OCI-LY3 (cell line): ENCODE results near the gene GAL3ST2.

Experiments
- H2AFZ ChIP-seq: fragments of 200-600, 300-600 bp; shearing (Covaris generic); 2 replicates; pipeline ENCODE4 v1.6.0; 2014; ENCODE audit warnings: antibody characterized with exemption, low read depth, low read length
- H3K27ac ChIP-seq: fragments of 200-600, 300-600 bp; sonication (generic); 2 replicates; pipeline ENCODE4 v1.5.1; 2014; ENCODE audit warnings: mild to moderate bottlenecking, low read length, moderate library complexity, mixed read lengths
- H3K27me3 ChIP-seq: fragments of 200-600, 300-600 bp; sonication (generic); 2 replicates; pipeline ENCODE4 v1.6.1; 2014; ENCODE audit warnings: low read depth, low read length, mixed read lengths
- H3K36me3 ChIP-seq: fragments of 200-600, 300-600 bp; sonication (generic); replicated peaks from 2 replicates; pipeline ENCODE3; 2014; ENCODE audit warnings: low read depth, low read length, mixed read lengths
- H3K4me1 ChIP-seq: fragments of 300-600, 200-600 bp; sonication (generic); 2 replicates; pipeline ENCODE4 v1.6.1; 2014; ENCODE audit warnings: low read length, mixed read lengths
- H3K4me2 ChIP-seq: fragments of 200-600, 300-600 bp; sonication (generic); 2 replicates; pipeline ENCODE4 v1.6.1; 2014; ENCODE audit warnings: low read length, mixed read lengths
- H3K4me3 ChIP-seq: fragments of 300-600, 200-600 bp; sonication (generic); 2 replicates; pipeline ENCODE4 v1.5.1; 2014; ENCODE audit warnings: antibody characterized with exemption, mild to moderate bottlenecking, low read length, moderate library complexity
- H3K79me2 ChIP-seq: fragments of 300-600, 200-600 bp; shearing (Covaris generic); 2 replicates; pipeline ENCODE4 v1.6.1; 2014; ENCODE audit warnings: mild to moderate bottlenecking, low read length, mixed read lengths
- H3K9ac ChIP-seq: fragments of 300-600, 200-600 bp; shearing (Covaris generic); 2 replicates; pipeline ENCODE4 v1.6.0; 2014; ENCODE audit warnings: mild to moderate bottlenecking, low read length, moderate library complexity
- H3K9me3 ChIP-seq: fragments of 200-600, 300-600 bp; shearing (Covaris generic); 2 replicates; pipeline ENCODE4 v1.6.1; 2014; ENCODE audit warnings: low read length, mixed read lengths; ENCODE audit not compliant: insufficient read depth
- H4K20me1 ChIP-seq: fragments of 200-600, 300-600 bp; sonication (generic); 2 replicates; pipeline ENCODE4 v1.6.1; 2016; ENCODE audit warnings: low read length, mixed read lengths; ENCODE audit not compliant: insufficient read depth
- EZH2phosphoT487 ChIP-seq: fragments of 200-600 bp; shearing (Covaris generic); IDR thresholded peaks from 2 replicates; pipeline ENCODE4 v1.6.1; 2018; ENCODE audit warnings: antibody characterized with exemption, mixed run types, low read depth
- TF ChIP-seq, protein P1 (sequence below): fragments of 200-600, 300-600 bp; sonication (generic); IDR thresholded peaks from 2 replicates; pipeline ENCODE4 v1.5.1; 2014; ENCODE audit warnings: antibody characterized with exemption, low read length, low read depth

The GAL3ST2 gene

DNA sequence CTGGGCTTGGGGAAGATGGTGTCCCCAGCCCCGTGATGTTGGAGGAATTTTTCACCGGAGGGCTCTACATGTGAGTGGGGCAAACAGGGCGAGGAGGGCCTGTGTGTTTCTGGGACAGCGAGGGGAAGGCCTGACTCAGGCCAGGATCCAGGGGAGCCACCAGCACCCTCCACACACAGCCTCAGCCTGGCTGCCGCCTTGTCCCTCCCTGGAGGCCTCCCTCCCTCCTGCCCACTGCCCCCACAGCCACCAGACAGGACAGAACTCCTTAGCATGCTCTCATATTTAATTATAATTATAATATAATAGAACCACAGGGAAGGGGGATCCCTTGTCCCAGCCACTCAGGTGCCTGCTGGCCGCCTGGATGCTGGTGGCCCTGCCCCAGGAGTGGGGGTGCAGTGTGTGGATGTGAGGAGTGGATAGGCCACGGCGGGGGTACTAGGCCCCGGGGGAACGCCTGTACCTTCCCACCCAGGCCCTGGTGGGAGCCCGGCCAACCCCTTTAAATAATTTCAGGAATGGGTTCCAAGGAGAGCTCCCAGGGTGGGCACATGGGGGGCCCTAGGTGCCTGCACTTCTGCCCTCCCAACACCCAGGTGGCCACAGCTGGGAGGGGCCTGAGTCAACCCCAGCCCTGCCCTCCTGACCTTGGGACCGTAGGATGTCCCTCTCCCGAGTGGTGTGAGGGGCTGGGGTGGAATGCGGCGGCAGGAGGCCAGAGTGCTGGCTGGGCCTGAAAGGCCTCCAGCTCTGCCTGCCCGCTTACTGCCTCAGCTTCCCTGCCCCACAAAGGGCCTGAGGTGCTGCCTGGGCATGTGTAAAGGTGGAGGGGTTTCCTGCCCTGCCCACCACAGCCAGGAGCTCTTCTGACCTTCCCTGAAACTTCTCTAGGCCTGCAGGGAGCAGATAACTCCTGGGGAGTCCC lies 73.3 kb downstream of the GAL3ST2 start:
- Histone ChIP-seq H3K4me1 (no peaks in the 10 kb centered on the region), H4K20me1 (no peaks in the 10 kb centered on the region), H3K27ac (no peak overlapping the region), H3K4me3 (no peak overlapping the region), H3K4me2 (no peak overlapping the region), H3K9me3 (no peaks in the 10 kb centered on the region), H3K9ac (no peak overlapping the region), H2AFZ (no peak overlapping the region), H3K36me3 (no peaks in the 10 kb centered on the region), H3K79me2 (no peaks in the 10 kb centered on the region), H3K27me3 (no peaks in the 10 kb centered on the region)
- no peak for TF ChIP-seq EZH2phosphoT487
- TF ChIP-seq, protein P1, sequence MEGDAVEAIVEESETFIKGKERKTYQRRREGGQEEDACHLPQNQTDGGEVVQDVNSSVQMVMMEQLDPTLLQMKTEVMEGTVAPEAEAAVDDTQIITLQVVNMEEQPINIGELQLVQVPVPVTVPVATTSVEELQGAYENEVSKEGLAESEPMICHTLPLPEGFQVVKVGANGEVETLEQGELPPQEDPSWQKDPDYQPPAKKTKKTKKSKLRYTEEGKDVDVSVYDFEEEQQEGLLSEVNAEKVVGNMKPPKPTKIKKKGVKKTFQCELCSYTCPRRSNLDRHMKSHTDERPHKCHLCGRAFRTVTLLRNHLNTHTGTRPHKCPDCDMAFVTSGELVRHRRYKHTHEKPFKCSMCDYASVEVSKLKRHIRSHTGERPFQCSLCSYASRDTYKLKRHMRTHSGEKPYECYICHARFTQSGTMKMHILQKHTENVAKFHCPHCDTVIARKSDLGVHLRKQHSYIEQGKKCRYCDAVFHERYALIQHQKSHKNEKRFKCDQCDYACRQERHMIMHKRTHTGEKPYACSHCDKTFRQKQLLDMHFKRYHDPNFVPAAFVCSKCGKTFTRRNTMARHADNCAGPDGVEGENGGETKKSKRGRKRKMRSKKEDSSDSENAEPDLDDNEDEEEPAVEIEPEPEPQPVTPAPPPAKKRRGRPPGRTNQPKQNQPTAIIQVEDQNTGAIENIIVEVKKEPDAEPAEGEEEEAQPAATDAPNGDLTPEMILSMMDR, result no peak

DNA sequence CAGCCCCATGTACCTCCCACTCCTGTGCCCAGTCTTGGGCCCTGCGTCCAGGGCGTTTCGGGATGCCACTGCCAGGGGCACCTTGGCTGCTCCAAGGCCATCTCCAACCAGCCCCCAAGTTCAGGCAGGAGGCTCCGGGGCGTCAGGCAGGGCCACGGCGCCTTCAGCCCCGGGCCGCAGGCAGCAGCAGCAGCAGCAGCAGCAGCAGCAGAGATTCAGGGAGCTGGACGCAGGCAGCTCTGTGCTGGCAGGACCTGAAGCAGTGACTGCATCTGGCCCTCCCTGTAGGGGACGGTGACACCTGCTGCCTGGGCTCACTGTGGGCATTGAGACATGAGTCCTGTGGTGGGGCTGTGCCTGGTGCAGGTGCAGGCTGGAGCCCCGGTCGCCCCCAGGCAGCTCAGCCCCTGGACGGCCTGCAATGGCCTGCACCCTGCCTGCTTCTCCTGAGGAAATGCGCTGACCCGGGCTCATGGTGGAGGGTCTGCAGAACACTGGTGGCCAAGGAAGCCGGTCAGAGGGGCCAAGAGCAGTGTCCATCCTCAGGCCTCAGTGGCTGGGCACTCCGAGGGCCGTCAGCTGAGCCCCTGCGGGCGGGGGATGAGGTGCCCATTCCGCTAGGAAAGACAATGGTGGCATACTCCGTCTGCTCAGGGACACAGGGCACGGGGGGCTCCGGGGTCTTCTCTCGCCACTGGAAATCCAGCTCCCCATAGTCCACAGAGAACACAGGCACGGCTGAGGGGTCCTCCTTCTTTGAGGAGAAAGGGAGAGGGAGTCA lies 74.1 kb downstream of the GAL3ST2 start:
- H3K36me3 ChIP-seq, result no peaks in the 10 kb centered on the region
- no peaks in the 10 kb centered on the region for H3K9me3 ChIP-seq
- H3K4me1 ChIP-seq, result no peaks in the 10 kb centered on the region
- H3K4me3 ChIP-seq, result no peak overlapping the region
- TF ChIP-seq, protein P1, result no peak
- no peak for TF ChIP-seq EZH2phosphoT487
- H3K27me3 ChIP-seq, result no peaks in the 10 kb centered on the region
- H3K4me2 ChIP-seq, result no peak overlapping the region
- H3K27ac ChIP-seq, result no peak overlapping the region
- no peak overlapping the region for H2AFZ ChIP-seq
- no peak overlapping the region for H3K9ac ChIP-seq
- H3K79me2 ChIP-seq, result no peaks in the 10 kb centered on the region
- no peaks in the 10 kb centered on the region for H4K20me1 ChIP-seq

DNA sequence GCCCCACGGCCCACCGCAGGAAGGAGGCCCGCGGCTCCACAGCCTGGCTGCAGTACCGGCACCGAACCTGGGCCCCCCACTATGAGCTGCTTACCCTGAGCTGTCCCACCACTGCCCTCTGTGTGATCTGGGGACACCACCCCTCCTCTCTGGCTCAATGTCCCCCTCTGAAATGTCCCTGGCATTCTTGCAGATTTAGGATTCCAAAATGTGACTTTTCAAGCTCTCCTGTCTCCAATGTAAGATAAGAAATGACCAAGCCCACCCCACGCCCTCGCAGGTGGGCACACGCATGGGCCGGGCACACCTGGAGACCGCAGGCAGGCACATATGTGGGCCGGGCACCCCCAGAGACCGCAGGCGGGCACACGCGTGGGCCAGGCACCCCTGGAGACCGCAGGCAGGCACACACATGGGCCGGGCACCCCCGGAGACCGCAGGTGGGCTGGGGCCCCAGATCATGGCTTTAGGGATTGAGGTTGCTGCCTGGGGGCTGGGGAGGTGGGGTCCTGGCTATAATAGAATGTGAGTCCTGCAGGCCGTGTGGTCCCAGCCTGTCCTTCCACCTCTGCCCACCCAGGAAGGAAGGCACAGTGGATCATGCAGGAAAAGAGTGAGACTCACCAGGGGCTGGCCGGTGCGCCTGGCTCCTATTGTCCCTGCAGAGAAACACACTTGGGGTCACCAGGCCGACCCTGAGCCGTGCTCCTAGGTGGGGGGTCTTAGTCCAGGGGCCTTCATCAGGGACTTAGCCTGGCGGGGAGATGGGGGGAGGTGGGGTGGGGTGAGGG lies 74.9 kb downstream of the GAL3ST2 start:
- no peaks in the 10 kb centered on the region for H3K4me1 ChIP-seq
- H3K4me2 ChIP-seq, result no peak overlapping the region
- H4K20me1 ChIP-seq, result no peaks in the 10 kb centered on the region
- no peak overlapping the region for H3K9ac ChIP-seq
- no peak overlapping the region for H3K27ac ChIP-seq
- no peaks in the 10 kb centered on the region for H3K36me3 ChIP-seq
- H3K9me3 ChIP-seq, result no peaks in the 10 kb centered on the region
- H3K79me2 ChIP-seq, result no peaks in the 10 kb centered on the region
- no peak overlapping the region for H2AFZ ChIP-seq
- H3K4me3 ChIP-seq, result no peak overlapping the region
- TF ChIP-seq, protein P1, result no peak
- TF ChIP-seq EZH2phosphoT487, result no peak
- no peaks in the 10 kb centered on the region for H3K27me3 ChIP-seq
